Ectodermal cell (in vitro differentiated cells): ENCODE results near the gene RSAD1.

Source experiments
- H3K27ac ChIP-seq: 2 replicates; pipeline ENCODE4 v1.7.0; 2013; ENCODE audit warnings: mild to moderate bottlenecking, low read depth, low read length; ENCODE audit not compliant: insufficient read depth, poor library complexity, severe bottlenecking
- H3K27me3 ChIP-seq: 2 replicates; pipeline ENCODE4 v1.7.0; 2013; ENCODE audit warnings: mild to moderate bottlenecking, low read length; ENCODE audit not compliant: insufficient read depth, control insufficient read depth, poor library complexity, severe bottlenecking
- H3K36me3 ChIP-seq: one replicate; pipeline ENCODE4 v1.7.0; 2013; ENCODE audit warnings: low read length; ENCODE audit not compliant: control insufficient read depth, insufficient read depth
- H3K4me1 ChIP-seq: one replicate; pipeline ENCODE4 v1.7.0; 2013; ENCODE audit warnings: low read length; ENCODE audit not compliant: control insufficient read depth, insufficient read depth
- H3K4me3 ChIP-seq: 2 replicates; pipeline ENCODE4 v1.7.0; 2013; ENCODE audit warnings: low read depth, low read length, control low read depth; ENCODE audit not compliant: insufficient read depth
- H3K9me3 ChIP-seq: 2 replicates; pipeline ENCODE4 v1.7.0; 2013; ENCODE audit warnings: mild to moderate bottlenecking, low read length, moderate library complexity; ENCODE audit not compliant: control insufficient read depth
- WGBS, 2 experiments: methylation state at CpG; one replicate each; pipeline ENCODE4 v1.1.7; 2013; ENCODE audit warnings: missing lambda C conversion rate in 2 of 2; 5-methylcytosine and 5-hydroxymethylcytosine counted together

Gene RSAD1

GRCh38 chr17:50480854-50481490 is 2.3 kb downstream of the RSAD1 start:
- Histone ChIP-seq H3K27ac (no peak overlapping the region), H3K27me3 (peaks cover 10% of the 10 kb centered on the region), H3K4me3 (no peak overlapping the region), H3K4me1 (no peaks in the 10 kb centered on the region), H3K9me3 (no peaks in the 10 kb centered on the region), H3K36me3 (no peaks in the 10 kb centered on the region)
- 100% methylated on average over 1 of the region's 2 CpGs; no CpG with 5 or more reads in 1 of the 2 experiments for whole genome bisulfite sequencing, 2 experiments

DNA sequence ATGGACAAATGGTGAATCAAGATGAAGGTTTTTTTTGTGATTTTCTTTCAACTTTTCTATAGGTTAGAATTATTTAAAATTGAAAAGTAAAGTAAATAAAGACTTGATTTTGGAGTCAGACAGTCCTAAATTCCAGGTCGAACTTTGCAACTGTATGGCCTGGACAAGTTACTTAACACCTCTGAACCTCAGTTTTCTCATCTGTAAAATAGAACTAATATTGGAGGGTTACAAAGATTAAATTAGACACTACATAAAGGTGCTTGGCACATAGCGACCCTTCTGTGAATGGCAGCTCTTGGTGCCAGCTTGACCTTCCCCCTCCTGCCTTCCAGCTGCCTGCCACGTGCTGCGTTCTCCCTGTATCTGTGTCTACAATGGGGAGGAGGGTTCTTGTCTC is 3.0 kb downstream of the RSAD1 start:
- no peaks in the 10 kb centered on the region for H3K4me1 ChIP-seq
- no peaks in the 10 kb centered on the region for H3K36me3 ChIP-seq
- no peak overlapping the region for H3K4me3 ChIP-seq
- 87 to 100% methylated on average over 4 of the region's 4 CpGs for WGBS, 2 experiments
- no peaks in the 10 kb centered on the region for H3K9me3 ChIP-seq
- H3K27me3 ChIP-seq: peaks cover 3% of the 10 kb centered on the region
- H3K27ac ChIP-seq: no peak overlapping the region

GRCh38 chr17:50482110-50482509 is 3.5 kb downstream of the RSAD1 start:
- Histone ChIP-seq H3K27ac (no peak overlapping the region), H3K4me1 (no peaks in the 10 kb centered on the region), H3K36me3 (no peaks in the 10 kb centered on the region), H3K27me3 (no peaks in the 10 kb centered on the region), H3K9me3 (no peaks in the 10 kb centered on the region), H3K4me3 (no peak overlapping the region)
- WGBS, 2 experiments: 91 to 94% methylated on average over 23 of the region's 23 CpGs

- Histone ChIP-seq H3K27ac (no peak overlapping the region), H3K36me3 (no peaks in the 10 kb centered on the region), H3K9me3 (no peaks in the 10 kb centered on the region), H3K4me1 (no peaks in the 10 kb centered on the region), H3K27me3 (no peaks in the 10 kb centered on the region), H3K4me3 (no peak overlapping the region)
- WGBS, 2 experiments: 18 to 28% methylated on average over 5 to 7 of the region's 7 CpGs
Observed at GRCh38 chr17:50482516-50482915, 3.9 kb downstream of the RSAD1 start.

DNA sequence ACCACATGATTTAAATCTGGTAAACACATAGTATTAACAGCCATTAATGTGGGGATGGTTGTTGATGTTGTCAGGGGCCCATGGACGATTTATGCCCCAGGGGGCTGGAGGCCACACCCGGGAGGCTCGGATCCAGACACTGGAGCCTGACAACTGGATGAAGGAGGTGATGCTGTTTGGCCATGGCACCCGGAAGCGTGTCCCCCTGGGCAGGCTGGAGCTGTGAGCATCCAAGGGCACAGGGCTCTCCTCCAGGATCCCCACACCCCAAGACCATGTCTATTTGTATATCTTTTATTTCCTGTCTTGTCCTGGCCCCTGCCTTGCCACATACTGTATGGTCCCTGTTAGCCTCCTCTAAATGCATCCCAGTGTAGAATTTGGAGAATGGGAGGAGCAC is 4.6 kb downstream of the RSAD1 start:
- WGBS, 2 experiments: 88 to 93% methylated on average over 5 of the region's 5 CpGs

DNA sequence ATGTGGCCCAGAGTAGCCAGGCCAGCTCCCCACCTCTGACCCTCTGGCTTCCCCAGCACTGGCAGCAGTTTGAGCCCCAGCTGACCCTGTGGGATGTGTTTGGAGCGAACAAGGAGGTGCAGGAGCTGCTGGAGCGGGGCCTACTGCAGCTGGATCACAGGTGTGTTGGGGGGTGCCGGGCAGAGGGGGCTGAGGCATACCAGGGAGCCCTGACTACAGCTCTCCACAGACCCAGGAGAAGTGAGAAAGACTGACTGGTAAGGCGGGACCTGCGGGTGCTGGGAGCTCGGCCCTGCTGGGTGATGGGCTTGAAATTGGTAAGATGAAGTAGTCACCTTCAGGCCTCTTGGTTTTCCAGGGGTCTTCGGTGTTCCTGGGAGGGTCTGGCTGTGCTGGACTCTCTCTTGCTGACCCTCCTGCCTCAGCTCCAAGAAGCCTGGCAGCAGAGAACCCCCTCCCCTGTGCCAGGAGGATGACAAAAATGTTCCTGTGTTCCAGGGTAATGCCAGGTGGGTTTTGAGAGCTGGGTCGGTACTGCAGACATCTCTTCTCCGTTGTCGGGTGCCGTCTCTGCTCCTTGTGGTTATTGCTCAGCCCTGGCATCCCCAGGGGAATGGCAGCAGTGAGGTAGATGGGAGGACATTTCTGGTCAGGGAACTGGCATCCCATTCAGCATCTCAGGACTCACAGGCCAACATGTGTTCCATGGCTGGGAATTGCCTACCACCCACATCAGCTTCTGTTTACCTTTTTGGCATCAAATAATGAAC is 5.9 kb downstream of the RSAD1 start:
- Histone ChIP-seq H3K27me3 (no peaks in the 10 kb centered on the region), H3K27ac (no peak overlapping the region), H3K9me3 (no peaks in the 10 kb centered on the region), H3K36me3 (no peaks in the 10 kb centered on the region), H3K4me1 (peaks cover 4% of the 10 kb centered on the region), H3K4me3 (no peak overlapping the region)
- 93 to 98% methylated on average over 11 of the region's 11 CpGs for WGBS, 2 experiments

More for the DNA sequence above, 4.6 kb downstream of the RSAD1 start:
- peaks cover under 1% of the 10 kb centered on the region for H3K4me1 ChIP-seq
- no peaks in the 10 kb centered on the region for H3K36me3 ChIP-seq
- H3K27ac ChIP-seq: no peak overlapping the region
- no peak overlapping the region for H3K4me3 ChIP-seq
- no peaks in the 10 kb centered on the region for H3K9me3 ChIP-seq
- H3K27me3 ChIP-seq: no peaks in the 10 kb centered on the region

DNA sequence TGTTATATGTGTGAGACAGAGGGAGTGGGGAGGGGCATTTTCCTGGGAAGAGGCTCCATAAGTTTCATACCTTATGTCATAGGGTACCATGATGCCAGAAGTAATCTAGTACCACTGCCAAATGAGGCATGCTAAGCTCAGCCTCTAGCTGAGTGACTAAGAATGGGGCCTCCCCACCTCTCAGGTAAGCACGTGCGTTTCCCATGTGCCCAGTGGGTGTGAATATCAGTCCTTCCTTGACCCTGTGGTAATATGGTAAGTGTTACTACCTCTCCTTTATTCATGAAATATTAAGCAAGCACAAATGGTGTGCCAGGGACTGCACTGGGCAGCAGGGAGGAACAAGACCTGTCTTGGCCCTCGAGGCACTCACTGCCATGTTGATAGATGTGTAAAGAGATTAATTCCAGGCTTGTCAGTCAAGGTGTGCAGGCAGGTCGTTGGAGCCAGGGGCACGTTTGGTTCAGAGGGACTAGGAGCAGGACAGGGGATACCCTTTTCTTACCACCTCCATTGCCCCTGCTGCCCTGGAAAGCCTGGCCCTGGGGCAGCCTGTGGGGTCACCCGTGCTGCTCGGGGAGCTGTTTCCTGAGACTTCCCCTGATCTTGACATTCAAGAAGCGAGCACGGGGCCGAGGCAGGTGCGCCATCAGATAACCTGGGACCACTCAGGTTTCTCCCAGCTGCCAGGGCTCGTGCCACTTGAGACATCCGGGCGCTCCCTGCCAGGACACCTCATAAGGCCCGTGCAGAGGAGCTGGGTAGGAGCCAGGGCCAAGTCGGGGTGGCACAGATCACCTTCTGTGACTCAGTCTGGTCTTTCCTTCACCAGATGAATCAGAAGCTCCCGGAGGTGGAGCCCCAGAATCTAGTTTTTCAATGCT is 8.8 kb downstream of the RSAD1 start:
- Histone ChIP-seq H3K4me1 (peaks cover 4% of the 10 kb centered on the region), H3K4me3 (no peak overlapping the region), H3K27me3 (no peaks in the 10 kb centered on the region), H3K36me3 (no peaks in the 10 kb centered on the region), H3K9me3 (no peaks in the 10 kb centered on the region), H3K27ac (no peak overlapping the region)
- 93 to 95% methylated on average over 17 of the region's 17 CpGs for WGBS, 2 experiments

GRCh38 chr17:50488880-50489279 is 10.2 kb downstream of the RSAD1 start:
- Histone ChIP-seq H3K9me3 (no peaks in the 10 kb centered on the region), H3K36me3 (no peaks in the 10 kb centered on the region), H3K4me1 (peaks cover 4% of the 10 kb centered on the region), H3K4me3 (no peak overlapping the region), H3K27me3 (no peaks in the 10 kb centered on the region), H3K27ac (no peak overlapping the region)
- WGBS, 2 experiments: 90 to 93% methylated on average over 2 of the region's 2 CpGs

- Histone ChIP-seq H3K36me3 (no peaks in the 10 kb centered on the region), H3K27me3 (no peaks in the 10 kb centered on the region), H3K4me1 (peaks cover 4% of the 10 kb centered on the region), H3K9me3 (no peaks in the 10 kb centered on the region), H3K27ac (no peak overlapping the region), H3K4me3 (no peak overlapping the region)
- WGBS, 2 experiments: 86 to 100% methylated on average over 1 of the region's 1 CpG
Observed at GRCh38 chr17:50491505-50491904, 12.8 kb downstream of the RSAD1 start.

GRCh38 chr17:50492214-50492613 is 13.6 kb downstream of the RSAD1 start:
- no peak overlapping the region for H3K4me3 ChIP-seq
- H3K27me3 ChIP-seq: no peaks in the 10 kb centered on the region
- H3K36me3 ChIP-seq: no peaks in the 10 kb centered on the region
- peaks cover 4% of the 10 kb centered on the region for H3K4me1 ChIP-seq
- no peaks in the 10 kb centered on the region for H3K9me3 ChIP-seq
- H3K27ac ChIP-seq: no peak overlapping the region
- WGBS, 2 experiments: 96% methylated on average over 4 to 6 of the region's 8 CpGs
